Measurements from ENCODE around the gene WIPF2.
A peak's percentile ranks its signal among the peaks of the same experiment; 100 is the strongest.

WIPF2 gene, protein sequence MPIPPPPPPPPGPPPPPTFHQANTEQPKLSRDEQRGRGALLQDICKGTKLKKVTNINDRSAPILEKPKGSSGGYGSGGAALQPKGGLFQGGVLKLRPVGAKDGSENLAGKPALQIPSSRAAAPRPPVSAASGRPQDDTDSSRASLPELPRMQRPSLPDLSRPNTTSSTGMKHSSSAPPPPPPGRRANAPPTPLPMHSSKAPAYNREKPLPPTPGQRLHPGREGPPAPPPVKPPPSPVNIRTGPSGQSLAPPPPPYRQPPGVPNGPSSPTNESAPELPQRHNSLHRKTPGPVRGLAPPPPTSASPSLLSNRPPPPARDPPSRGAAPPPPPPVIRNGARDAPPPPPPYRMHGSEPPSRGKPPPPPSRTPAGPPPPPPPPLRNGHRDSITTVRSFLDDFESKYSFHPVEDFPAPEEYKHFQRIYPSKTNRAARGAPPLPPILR

DNA sequence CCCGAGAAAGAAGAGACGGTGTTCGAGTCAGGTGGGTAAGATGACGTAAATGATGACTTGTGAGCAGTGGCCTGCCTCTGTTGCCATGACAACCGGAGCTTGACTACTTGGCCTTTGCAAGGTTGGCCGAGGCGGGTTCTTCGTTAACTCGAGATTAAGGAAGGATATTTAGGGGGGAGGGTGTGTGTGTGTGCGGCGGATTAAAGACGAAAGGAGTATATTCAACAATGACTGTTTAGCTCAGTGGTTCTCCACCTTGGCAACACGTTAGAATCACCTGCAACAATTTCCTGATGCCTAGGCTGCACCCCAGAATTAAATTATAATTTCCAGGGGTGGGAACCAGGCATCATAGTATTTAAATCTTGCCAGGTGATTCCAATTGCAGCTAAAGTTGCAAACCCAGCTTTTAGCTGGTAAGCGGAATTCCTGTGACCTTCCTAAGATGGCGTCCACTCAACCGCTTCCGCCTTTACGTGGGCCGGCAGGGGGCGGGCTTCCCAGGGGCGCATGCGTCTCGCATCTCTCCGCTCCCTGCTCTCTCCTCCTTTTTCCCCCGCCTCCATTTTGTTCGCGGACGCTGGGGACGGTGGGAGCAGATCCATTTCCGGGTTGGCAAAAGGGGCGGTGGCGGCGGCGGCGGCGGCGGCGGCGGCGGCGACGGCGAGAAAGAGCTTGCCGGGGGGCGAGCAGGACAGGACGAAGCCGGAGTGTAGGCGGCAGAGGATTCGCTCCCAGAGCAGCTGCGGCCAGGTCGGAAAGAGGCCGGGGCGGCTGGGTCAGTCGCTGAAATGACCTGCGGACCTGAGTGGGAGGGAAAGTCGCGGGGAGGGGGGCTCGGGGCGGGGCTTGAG lies at the start of gene WIPF2:
TSS of gene WIPF2 (plus strand) at position 565 of the 854 bp plus-strand sequence. CDS start 37,156 bp downstream, outside the sequence.
- DNase-seq (ENCODE audit: low spot score): peak; percentile 99

DNA sequence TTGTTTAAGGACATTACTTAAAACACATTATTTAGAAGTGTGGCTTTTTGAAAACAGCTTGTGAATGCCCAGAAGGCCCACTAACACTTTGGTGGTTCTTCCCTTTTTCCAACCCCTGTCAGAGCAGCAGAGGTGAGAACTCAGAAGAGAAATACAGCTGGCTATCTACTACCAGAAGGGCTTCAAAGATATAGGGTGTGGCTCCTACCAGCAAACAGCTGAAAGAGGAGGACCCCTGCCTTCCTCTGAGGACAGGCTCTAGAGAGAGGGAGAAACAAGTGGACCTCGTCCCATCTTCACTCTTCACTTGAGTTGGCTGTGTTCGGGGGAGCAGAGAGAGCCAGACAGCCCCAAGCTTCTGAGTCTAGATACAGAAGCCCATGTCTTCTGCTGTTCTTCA lies 48.8 kb upstream of the WIPF2 start:
- no peak for DNase-seq (ENCODE audit: low spot score)

DNA sequence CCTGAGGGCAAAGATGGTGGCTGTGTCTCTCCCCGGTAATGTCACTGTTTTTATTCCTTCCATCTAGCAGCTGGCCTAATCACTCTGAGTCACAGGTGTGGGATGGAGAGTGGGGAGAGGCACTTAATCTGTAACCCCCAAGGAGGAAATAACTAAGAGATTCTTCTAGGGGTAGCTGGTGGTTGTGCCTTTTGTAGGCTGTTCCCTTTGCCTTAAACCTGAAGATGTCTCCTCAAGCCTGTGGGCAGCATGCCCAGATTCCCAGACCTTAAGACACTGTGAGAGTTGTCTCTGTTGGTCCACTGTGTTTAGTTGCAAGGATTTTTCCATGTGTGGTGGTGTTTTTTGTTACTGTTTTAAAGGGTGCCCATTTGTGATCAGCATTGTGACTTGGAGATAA lies 47.4 kb upstream of the WIPF2 start:
- DNase-seq (ENCODE audit: low spot score): no peak

DNA sequence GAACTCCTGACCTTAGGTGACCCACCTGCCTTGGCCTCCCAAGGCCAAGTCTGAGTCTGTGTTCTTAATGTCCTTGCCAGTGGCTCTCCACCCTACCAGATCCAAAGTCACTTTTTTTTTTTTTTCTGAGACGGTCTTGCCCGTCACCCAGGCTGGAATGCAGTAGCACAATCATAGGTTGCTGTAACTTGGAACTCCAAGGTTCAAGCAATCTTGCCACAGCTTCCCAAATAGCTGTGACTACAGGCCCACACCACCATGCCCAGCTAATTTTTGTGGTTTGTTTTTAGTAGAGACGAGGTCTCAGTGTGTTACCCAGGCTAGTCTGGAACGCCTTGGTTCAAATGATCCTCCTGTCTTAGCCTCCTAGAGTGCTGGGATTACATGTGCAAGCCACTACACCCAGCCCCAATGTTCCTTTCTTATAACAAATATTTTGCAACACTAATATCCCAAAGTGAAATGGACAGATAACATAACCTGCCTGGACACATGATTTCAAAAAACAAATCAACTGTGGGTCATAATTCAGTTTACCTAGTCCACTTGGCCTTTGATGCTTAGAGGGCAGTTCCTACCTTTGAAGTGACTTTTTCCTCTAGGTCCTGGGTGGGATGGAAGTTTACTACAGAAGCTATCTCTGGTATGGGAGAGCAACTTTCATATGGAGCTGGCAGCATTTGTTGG lies 45.9 kb upstream of the WIPF2 start:
- no peak for DNase-seq (ENCODE audit: low spot score)

DNA sequence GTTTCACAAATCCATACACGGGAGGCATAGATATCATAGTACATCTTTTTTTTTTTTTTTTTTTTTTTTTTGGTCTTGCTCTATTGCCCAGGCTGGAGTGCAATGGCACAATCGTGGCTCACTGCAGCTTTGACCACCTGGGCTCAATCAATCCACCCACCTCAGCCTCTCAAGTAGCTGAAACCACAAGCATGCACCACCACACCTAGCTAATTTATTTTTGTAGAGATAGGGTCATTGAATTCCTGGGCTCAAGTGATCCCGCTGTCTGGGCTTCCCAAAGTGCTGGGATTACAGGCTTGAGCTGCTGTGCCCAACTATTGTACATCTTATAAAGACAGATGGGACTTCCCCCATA lies 45.3 kb upstream of the WIPF2 start:
- DNase-seq (ENCODE audit: low spot score): no peak

DNA sequence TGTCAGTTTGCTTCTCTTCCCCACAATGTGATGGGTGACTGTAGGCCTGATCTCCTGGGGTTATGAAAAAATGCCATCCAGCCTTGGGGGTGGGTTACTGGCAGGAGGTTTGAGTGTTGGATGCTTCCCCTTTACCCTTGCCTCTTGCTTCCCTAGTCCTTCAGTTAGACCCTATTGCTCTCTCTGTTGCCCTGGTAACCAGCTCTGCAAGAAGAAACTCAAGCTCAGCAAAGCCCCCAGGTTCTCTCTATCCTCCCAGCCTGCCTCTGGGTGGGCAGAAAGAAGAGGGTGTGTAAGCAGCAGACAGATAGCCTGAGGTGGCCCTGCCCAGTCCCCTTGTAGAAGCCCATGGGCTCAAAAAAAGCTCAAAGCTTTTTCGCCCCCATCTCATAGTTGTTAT lies 44.6 kb upstream of the WIPF2 start:
- DNase-seq (ENCODE audit: low spot score): no peak

DNA sequence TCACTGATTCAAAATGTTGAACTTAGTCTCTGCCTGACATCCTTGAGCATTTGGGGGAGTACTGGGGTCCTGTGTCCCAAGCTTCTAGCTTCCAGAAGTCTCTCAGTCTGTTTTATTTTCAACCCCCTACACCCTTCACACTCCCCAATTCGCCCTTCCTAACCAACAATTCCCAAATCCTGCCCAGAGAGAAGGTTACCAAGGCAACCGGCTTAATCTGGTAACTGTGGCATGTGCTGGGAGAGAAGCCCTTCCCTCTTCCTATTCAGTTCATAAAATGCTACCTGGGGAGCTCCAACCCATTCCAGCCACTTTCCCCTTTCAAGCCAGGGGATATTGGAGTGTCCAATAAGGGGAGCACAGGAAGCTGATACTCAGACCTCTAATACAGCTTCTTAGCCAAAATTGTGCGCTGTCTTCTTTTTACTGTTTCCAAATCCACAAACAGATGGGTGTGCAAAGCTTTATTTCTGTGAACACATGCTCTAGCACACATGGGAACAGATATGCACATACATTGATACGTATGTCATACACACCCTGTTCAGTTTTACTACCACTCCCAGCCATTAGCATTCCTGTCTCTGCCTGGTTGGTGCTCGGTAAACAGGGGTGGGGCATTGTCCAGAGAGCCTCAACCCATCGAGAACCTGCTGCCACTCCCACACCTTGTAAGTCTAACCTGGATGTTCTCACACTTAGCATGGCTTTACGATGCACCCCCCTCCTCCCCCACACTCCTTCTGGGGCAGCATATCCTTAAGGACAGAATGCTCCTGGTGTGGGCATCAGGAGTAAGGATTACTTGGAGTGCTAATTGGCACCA lies 43.0 kb upstream of the WIPF2 start:
- peak; percentile 50 for DNase-seq (ENCODE audit: low spot score)

DNA sequence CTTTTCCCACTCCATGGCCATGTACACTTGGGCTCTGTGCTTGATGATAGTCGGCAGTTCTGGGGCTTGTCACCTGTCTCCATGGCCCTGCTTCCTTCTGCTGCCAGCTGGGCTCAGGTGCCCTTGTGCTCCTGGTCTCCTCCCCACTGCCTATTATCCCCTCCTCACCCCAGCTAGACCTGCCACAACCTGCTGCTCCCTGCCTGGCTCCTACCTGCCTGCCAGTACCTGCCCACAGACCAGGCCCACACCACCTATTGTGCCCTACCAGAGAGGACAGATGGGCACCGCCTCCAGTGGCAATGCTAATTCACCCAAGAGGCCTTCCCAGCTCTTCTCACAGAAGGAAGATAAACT lies 42.4 kb upstream of the WIPF2 start:
- DNase-seq (ENCODE audit: low spot score): no peak

DNA sequence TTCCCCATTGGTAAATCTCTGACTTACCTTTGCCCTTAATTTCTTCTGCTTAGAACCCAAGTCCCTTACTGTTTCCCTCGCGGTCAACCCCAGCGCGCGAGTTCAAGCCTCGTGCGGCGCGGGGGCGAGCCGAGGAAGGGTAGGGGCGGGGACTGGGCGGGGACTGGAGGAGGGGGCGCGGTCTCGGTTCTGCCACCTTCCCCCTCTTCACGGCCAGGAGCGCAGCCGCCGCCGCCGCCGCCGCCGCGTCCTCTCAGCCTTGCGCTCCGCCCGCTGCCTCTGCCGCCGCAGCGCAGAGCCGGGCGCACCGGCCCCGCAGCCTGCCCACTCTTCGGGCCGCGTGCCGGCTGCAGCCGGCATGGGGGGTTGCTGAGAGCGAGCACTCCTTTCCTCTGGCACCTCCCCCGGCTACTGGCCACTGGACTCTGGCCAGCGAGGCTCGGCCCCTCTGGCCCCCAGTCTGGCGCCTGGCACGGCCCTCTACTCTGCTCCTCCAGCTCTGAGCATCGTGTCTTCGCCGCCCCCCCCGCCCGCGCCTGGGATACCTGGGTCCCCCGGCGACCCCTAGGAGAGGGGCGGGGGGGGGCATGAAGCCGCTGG lies 41.7 kb upstream of the WIPF2 start, which contains the start of gene RAPGEFL1:
TSS of gene RAPGEFL1 (plus strand) at position 196 of the 600 bp plus-strand sequence. CDS start at position 588, 392 bp downstream.
- peak; percentile 94 for DNase-seq (ENCODE audit: low spot score)

DNA sequence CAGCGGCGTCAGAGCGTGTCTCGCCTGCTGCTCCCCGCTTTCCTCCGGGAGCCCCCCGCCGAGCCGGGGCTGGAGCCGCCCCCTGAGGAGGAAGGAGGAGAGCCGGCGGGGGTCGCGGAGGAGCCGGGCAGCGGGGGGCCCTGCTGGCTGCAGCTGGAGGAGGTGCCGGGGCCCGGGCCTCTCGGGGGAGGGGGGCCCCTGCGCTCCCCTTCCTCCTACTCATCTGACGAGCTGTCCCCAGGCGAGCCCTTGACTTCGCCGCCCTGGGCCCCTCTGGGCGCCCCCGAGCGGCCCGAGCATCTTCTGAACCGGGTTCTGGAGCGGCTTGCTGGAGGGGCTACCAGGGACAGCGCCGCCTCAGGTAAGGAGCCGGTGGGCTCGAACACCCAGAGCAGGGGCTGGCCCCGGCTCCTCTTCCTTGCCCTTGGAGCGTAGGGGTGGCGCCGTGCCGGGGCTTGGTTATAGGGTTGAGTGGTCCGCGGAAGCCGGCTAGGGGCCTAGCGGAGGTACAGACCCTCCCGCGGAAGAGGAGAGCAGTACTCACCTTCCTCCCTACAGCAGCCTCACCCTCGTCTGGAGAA lies 41.0 kb upstream of the WIPF2 start:
- peak; percentile 50 for DNase-seq (ENCODE audit: low spot score)

DNA sequence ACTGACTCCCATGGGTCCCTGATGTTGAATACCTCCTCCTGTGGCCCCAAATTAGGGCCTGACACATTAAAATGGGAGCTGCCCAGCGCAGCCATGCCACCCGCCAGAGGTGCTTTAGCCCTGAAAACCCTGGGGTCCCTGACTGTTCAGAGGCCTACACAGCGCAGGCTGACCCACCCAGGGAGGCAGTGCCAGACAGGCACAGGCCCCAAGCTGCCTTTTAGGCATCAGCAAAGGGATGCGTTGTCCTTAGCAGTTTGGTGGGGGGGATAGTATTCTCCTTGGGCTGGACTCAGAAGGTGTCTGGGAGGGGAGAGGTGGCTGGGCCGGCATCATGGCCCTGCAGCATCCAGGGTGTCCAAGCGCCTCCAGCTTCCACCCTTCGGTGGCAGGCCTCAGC lies 40.4 kb upstream of the WIPF2 start:
- peak; percentile 65 for DNase-seq (ENCODE audit: low spot score)

DNA sequence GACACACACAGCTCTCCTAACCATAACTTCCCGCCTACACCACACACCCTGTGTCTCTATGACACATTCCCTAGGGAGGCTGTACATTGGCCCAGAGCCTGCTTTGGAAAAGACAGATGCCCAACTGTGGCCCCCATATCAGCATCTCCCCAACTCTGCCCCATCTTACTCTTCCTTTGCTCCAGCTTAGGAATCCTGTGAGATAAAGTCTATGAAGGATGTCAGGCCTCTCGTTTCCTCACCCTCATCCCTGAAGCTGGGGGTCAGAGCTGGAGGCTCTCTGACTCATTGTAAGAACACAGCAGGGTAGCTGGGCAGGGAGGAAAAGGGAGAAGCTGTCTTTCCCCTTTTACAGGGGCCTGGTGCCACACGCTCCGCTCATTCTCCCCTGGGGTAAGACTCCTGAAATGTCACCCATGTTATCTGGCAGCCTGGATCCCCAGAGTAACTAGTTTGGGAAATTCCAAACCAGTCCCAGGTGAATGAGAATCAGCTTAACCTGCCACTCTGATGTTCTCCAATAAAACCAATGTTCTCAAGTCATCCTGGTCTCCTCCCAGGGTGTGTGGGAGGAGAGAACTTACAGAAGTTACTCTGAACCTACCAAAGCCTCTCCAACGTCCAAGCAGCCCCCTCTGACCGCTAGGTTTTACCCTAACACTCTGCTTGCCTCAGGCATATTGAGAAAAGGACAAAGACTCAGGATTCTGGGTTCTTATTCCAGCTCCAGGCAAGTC lies 39.0 kb upstream of the WIPF2 start:
- DNase-seq (ENCODE audit: low spot score): no peak

DNA sequence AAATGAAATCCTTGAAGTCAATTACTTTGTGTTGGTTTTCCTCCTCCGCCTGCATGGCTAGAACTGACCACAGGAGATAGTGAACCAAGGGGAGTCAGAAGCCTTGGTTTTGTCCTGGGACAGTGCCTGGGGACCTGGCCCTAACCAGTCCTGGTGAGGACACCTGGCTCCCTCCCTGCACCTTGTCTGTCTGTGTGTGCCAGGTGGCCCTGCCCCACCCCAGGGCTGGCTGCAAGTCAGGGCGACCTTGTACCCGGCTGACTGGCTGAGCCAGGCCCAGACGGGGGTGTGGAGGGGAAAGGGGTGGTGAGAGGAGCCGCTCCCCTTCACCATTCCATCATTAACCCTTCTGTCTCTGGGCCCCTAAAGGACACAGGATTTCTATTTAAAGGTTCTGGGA lies 38.4 kb upstream of the WIPF2 start:
- no peak for DNase-seq (ENCODE audit: low spot score)

DNA sequence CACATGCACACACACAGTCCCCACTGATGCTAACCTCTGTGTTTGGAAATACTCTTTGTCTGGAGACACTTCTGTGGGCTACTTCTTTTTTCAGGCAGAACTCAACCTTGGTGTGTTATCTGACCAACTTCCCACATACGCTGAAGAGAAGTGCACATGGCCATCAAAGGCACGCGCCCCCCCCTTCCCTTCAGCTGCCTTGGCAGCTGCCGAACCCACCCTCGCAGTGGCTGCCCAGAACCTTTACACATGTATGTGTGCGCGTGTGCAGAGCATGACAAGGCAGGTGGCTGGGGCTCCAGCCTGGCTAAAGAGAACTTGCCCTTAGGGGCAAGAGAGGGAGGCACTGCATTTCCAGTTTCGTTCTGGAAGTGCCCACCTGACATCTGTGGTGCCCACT lies 37.9 kb upstream of the WIPF2 start:
- DNase-seq (ENCODE audit: low spot score): no peak

DNA sequence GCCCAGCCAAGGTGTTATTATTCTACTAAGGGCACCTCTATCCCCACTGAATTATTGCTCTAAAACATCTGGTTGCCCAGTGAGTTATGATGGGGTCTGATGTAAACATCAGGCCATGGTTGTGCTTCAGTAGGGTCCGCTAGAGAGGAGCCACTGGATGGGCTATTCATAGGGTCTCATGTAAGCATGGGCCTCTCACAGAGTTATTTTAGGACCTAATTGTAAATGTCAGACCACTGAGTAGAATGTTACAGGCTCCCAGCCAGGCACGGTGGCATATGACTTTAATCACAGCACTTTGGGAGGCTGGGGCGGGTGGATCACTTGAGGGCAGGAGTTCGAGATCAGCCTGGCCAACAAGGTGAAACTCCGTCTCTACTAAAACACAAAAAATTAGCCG lies 36.5 kb upstream of the WIPF2 start:
- no peak for DNase-seq (ENCODE audit: low spot score)

DNA sequence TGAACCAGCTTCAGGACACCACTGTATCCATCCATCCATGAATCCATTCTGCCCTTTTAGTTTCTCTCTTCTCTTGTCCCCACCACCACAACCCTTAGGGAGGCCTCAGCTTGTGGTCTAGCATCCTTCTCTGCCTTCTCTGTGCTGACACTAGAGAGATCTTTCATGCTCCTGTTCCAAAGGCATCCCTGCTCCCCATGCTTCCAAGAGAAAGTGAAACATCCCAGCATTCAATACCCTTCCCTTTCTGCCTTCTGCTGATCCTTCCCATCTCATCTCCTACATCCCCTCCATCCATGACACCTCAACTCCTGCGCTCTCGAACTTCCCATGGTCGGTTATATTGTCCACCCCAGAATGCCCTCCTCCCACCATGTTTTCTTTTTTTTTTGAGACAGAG lies 31.9 kb upstream of the WIPF2 start:
- no peak for DNase-seq (ENCODE audit: low spot score)

DNA sequence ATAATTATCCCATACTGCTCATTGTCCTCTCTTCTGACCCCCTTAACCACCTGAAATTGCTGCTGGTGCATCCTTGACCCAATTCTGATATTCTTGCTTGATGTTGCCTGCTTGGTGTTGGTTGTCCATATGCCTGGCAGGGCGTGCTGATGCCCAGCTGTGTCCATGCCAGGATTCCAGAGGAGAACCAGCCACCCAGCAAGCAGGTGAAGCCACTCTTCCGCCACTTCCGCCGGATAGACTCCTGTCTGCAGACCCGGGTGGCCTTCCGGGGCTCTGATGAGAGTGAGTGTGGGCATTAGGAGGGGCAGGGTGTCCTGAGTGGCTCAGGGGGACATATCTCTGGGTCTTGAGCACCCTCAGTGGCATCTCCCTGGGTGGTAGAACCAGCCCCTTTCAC lies 30.4 kb upstream of the WIPF2 start:
- no peak for DNase-seq (ENCODE audit: low spot score)

DNA sequence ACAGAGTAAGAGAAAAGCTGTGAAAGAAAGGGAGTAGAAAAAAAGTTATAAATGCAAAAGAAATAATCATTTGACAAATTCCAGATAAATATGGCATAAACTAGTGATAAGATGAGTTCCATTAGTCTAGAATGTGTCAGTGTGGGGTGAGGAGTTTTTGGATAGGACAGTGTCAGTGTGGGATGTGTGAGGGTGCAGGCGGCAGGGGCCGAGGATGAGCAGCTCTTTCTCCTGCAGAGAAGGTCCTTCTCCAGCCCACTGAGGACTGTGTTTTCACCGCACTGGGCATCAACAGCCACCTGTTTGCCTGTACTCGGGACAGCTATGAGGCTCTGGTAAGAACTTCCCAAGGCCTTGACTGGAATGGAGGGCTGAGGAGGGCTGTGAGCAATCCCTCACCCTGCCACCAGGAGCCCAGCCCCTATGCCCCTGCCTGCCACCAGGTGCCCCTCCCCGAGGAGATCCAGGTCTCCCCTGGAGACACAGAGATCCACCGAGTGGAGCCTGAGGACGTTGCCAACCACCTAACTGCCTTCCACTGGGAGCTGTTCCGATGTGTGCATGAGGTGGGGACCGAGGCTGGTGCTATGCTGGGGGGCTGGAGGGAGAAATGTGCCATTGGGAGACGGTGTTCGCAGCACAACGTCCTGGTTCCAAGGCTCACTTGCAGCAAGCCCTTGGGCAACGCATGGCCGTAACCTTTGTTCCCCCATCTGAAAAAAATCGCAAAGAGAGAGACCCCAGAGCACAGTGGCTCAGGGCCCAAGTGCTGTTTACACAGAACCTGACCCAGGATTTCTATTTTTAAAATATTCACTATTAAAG lies 28.7 kb upstream of the WIPF2 start:
- DNase-seq (ENCODE audit: low spot score): peak; percentile 76
